Measurements from ENCODE around the gene CTRB1.

DNA sequence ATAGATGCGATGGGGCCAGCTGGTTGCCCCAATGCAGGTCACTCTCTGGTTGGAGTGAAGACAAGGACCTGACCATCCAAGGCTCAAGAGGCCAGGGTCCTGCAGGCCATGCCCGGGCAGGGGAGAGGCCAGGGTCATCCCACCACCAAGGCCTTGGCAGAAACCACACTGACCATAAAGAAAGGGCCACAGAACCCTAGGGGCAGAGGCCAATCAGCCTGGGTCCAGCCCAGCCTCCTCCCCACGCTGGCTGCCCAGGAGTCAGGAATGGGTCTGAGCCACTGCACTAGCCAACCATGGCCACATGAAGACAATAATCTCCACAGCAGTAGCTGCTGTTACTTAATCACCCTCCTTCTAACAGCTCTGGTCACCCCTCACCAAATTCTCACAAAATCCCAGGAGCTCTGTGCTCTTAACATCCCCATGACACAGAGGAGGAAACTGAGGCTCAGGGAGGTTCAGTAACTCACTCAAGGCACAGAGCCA, 42.8 kb downstream of the CTRB1 start:
- TF ChIP-seq, protein P1, sequence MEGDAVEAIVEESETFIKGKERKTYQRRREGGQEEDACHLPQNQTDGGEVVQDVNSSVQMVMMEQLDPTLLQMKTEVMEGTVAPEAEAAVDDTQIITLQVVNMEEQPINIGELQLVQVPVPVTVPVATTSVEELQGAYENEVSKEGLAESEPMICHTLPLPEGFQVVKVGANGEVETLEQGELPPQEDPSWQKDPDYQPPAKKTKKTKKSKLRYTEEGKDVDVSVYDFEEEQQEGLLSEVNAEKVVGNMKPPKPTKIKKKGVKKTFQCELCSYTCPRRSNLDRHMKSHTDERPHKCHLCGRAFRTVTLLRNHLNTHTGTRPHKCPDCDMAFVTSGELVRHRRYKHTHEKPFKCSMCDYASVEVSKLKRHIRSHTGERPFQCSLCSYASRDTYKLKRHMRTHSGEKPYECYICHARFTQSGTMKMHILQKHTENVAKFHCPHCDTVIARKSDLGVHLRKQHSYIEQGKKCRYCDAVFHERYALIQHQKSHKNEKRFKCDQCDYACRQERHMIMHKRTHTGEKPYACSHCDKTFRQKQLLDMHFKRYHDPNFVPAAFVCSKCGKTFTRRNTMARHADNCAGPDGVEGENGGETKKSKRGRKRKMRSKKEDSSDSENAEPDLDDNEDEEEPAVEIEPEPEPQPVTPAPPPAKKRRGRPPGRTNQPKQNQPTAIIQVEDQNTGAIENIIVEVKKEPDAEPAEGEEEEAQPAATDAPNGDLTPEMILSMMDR (IDR thresholded peaks at IDR 0.05): peak in 1 of 6 experiments; percentile 2
- TF ChIP-seq POLR2A (IDR thresholded peaks at IDR 0.05): no peak

Data from Peyer's patch (tissue), 4 donors.